Vagina (tissue), 2 donors: ENCODE results near the gene GABRQ. TPM values are rescaled to one million over a fixed set of nuclear protein-coding genes. Genes with fewer than 3 reads are reported as not detected.
"Not testable (repeated sequence)": the region's sequence is repeated elsewhere in the genome, so short reads cannot be mapped to it uniquely, and the experiment has no call there.

ENCODE experiments used
- DNase-seq, 2 donors: peaks; one replicate each; pipeline ENCODE4 v3.0.0-alpha.2; 2017; ENCODE audit errors: extremely low spot score in 2 of 2
- H3K27ac ChIP-seq: fragments of 200-600 bp; sonication (generic); one replicate; pipeline ENCODE4 v1.5.1; 2019
- H3K27me3 ChIP-seq: fragments of 200-600 bp; sonication (generic); one replicate; pipeline ENCODE4 v1.5.1; 2019
- H3K36me3 ChIP-seq, 2 donors: fragments of 200-600 bp; sonication (generic); one replicate each; pipeline ENCODE4 v1.5.1; 2017 to 2019
- H3K4me1 ChIP-seq: fragments of 200-600 bp; sonication (generic); one replicate; pipeline ENCODE4 v1.5.1; 2019
- H3K4me3 ChIP-seq, 2 donors: fragments of 200-600 bp; sonication (generic); 1 replicate in 1 of 2; 2 replicates in 1 of 2; pipeline ENCODE4 v1.5.1; 2016 to 2019
- H3K9me3 ChIP-seq: fragments of 200-600 bp; sonication (generic); one replicate; pipeline ENCODE4 v1.5.1; 2019
- POLR2A ChIP-seq, 2 donors: fragments of 450-650 bp; IDR thresholded peaks; one replicate each; pipeline ENCODE4 v1.6.1; 2017; ENCODE audit warnings: antibody characterized with exemption in 2 of 2, mild to moderate bottlenecking in 2 of 2, moderate library complexity in 2 of 2
- POLR2AphosphoS5 ChIP-seq, 2 donors: sonication (generic); formaldehyde crosslinking; IDR thresholded peaks; one replicate each; pipeline ENCODE4 v1.9.0; 2017; ENCODE audit warnings: antibody characterized with exemption in 2 of 2, mild to moderate bottlenecking in 2 of 2, low read depth in 1 of 2; ENCODE audit not compliant: insufficient read depth in 1 of 2
- intact Hi-C: fragments of 100-400 bp; cut with DNase I; formaldehyde crosslinking; loops from one replicate; pipeline ENCODE4 v1.15.1; 2023
- total RNA-seq: library from RNA; depleted of rRNA; stranded (reverse); fragments of >200 nt; gene quantifications from one replicate; pipeline ENCODE4 v1.2.3, GENCODE V29; 2016
- TF ChIP-seq, protein P1 (sequence below), 3 experiments: fragments of 450-650 bp in 2 of 3; fragments of 200-600 bp in 1 of 3; sonication (generic) in 1 of 3; IDR thresholded peaks; one replicate each; pipeline ENCODE4 v1.5.1; 2017 to 2019; ENCODE audit warnings: antibody characterized with exemption in 3 of 3, mild to moderate bottlenecking in 2 of 3, moderate library complexity in 2 of 3

Gene GABRQ
- total RNA-seq, 1 donor from 2014 or later: 1.2 TPM

DNA sequence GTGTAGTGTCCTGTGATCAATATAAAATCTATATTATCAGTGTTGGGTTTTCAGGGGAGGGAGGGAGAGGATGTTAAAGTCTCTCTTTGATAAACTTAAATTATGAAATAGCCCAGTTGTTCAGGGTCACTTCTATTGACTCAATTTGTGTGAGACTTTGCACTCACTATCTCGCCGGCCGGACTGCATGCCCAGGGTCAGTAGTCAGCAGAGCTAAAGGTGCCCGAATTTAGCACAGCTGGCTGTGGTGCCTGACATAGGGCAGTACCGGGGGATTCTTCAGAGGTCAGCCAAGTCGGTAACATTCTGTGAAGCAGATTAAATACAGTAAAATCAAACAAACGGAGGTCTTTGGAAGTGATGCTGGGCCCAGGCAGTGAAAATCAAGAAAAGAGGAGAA is 19.2 kb downstream of the GABRQ start:
- no peak for TF ChIP-seq POLR2A (IDR thresholded peaks at IDR 0.05)
- no peak for TF ChIP-seq POLR2AphosphoS5 (IDR thresholded peaks at IDR 0.05; ENCODE audit: insufficient read depth in 1 of 2, low read depth in 1 of 2)
- TF ChIP-seq, protein P1, sequence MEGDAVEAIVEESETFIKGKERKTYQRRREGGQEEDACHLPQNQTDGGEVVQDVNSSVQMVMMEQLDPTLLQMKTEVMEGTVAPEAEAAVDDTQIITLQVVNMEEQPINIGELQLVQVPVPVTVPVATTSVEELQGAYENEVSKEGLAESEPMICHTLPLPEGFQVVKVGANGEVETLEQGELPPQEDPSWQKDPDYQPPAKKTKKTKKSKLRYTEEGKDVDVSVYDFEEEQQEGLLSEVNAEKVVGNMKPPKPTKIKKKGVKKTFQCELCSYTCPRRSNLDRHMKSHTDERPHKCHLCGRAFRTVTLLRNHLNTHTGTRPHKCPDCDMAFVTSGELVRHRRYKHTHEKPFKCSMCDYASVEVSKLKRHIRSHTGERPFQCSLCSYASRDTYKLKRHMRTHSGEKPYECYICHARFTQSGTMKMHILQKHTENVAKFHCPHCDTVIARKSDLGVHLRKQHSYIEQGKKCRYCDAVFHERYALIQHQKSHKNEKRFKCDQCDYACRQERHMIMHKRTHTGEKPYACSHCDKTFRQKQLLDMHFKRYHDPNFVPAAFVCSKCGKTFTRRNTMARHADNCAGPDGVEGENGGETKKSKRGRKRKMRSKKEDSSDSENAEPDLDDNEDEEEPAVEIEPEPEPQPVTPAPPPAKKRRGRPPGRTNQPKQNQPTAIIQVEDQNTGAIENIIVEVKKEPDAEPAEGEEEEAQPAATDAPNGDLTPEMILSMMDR (IDR thresholded peaks at IDR 0.05): no peak
- H3K9me3 ChIP-seq: no peaks in the 10 kb centered on the region
- no peak overlapping the region for H3K27ac ChIP-seq
- no peak for DNase-seq
- no peak overlapping the region for H3K4me3 ChIP-seq
- intact Hi-C loops: no loop called here
- H3K36me3 ChIP-seq: no peaks in the 10 kb centered on the region
- no peaks in the 10 kb centered on the region for H3K27me3 ChIP-seq
- H3K4me1 ChIP-seq: no peaks in the 10 kb centered on the region

GRCh38 chrX:152658302-152658701 is 20.6 kb downstream of the GABRQ start:
- intact Hi-C loops: no loop called here
- Histone ChIP-seq H3K9me3 (no peaks in the 10 kb centered on the region), H3K4me1 (no peaks in the 10 kb centered on the region), H3K27me3 (no peaks in the 10 kb centered on the region), H3K27ac (no peak overlapping the region), H3K36me3 (no peaks in the 10 kb centered on the region), H3K4me3 (no peak overlapping the region)
- no peak for TF ChIP-seq POLR2A (IDR thresholded peaks at IDR 0.05)
- TF ChIP-seq, protein P1 (IDR thresholded peaks at IDR 0.05): no peak
- no peak for TF ChIP-seq POLR2AphosphoS5 (IDR thresholded peaks at IDR 0.05; ENCODE audit: insufficient read depth in 1 of 2, low read depth in 1 of 2)
- peak in 1 of 2 donors; percentile 70 for DNase-seq

DNA sequence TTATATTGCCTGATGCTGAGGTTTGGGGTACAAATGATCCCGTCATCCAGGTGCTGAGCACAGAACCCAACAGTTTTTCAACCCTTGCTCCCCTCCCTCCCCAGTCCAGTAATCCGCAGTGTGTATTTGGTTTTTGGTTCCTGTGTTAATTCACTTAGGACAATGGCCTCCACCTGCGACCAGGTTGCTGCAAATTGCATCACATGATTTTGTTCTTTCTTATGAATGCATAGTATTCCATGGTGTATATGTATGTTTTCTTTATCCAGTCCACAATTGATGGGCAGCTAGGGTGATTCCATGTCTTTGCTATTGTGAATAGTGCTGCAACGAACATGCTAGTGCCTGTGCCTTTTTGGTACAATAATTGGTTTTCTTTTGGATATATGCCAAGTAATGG is 25.4 kb downstream of the GABRQ start:
- Histone ChIP-seq H3K27me3 (no peaks in the 10 kb centered on the region), H3K4me3 (no peak overlapping the region), H3K27ac (no peak overlapping the region), H3K9me3 (no peaks in the 10 kb centered on the region), H3K4me1 (no peaks in the 10 kb centered on the region), H3K36me3 (no peaks in the 10 kb centered on the region)
- intact Hi-C loops: no loop called here
- DNase-seq: no peak
- TF ChIP-seq, protein P1 (IDR thresholded peaks at IDR 0.05): no peak
- TF ChIP-seq POLR2AphosphoS5 (IDR thresholded peaks at IDR 0.05; ENCODE audit: insufficient read depth in 1 of 2, low read depth in 1 of 2) (no peak), POLR2A (IDR thresholded peaks at IDR 0.05) (no peak)

GRCh38 chrX:152674135-152674534 is 36.4 kb downstream of the GABRQ start:
- intact Hi-C loops: no loop called here
- Histone ChIP-seq H3K4me1 (no peaks in the 10 kb centered on the region), H3K36me3 (no peaks in the 10 kb centered on the region), H3K4me3 (no peak overlapping the region), H3K27ac (no peak overlapping the region), H3K27me3 (no peaks in the 10 kb centered on the region), H3K9me3 (no peaks in the 10 kb centered on the region)
- DNase-seq: no peak
- TF ChIP-seq, protein P1 (IDR thresholded peaks at IDR 0.05): no peak
- TF ChIP-seq POLR2AphosphoS5 (IDR thresholded peaks at IDR 0.05; ENCODE audit: insufficient read depth in 1 of 2, low read depth in 1 of 2) (no peak), POLR2A (IDR thresholded peaks at IDR 0.05) (no peak)

DNA sequence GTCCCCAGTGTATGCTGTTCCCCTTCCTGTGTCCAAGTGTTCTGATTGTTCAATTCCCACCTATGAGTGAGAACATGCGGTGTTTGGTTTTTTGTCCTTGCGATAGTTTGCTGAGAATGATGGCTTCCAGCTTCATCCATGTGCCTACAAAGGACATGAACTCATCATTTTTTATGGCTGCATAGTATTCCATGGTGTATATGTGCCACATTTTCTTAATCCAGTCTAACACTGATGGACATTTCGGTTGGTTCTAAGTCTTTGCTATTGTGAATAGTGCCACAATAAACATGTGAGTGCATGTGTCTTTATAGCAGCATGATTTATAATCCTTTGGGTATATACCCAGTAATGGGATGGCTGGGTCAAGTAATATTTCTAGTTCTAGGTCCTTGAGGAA is 37.0 kb downstream of the GABRQ start:
- H3K4me3 ChIP-seq, intact Hi-C loops, H3K9me3 ChIP-seq, H3K36me3 ChIP-seq, H3K4me1 ChIP-seq, H3K27me3 ChIP-seq, DNase-seq, H3K27ac ChIP-seq: not testable (repeated sequence)

DNA sequence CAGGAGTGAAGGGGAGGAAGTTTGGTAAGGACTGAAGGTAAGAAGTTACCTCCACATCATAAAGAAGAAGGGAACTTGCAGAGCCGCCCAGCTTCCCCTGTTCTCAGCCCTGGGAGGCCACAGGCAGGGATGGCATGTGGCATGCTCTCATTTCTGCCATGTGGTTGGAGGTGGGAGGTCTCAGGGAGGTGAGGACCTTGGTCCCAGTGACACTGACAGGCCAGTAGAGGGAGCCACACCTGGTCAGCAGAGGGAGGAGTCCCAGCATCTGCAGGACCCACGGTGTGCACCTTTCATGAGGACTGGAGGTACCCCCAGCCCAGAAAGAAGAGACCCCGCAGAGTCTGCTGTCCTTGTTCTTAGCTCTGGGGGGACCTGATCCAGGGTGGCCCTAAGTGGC is 43.3 kb downstream of the GABRQ start:
- H3K4me3 ChIP-seq, H3K27me3 ChIP-seq, H3K9me3 ChIP-seq, H3K4me1 ChIP-seq, intact Hi-C loops, DNase-seq, H3K36me3 ChIP-seq, H3K27ac ChIP-seq: not testable (repeated sequence)

- not testable (repeated sequence) for DNase-seq, H3K36me3 ChIP-seq, H3K27me3 ChIP-seq
Measured at GRCh38 chrX:152697952-152698931, 60.5 kb downstream of the GABRQ start, which contains the start of gene MAGEA3. TSS of gene MAGEA3 (plus strand) at chrX:152698794. CDS start at chrX:152700833, 2,039 bp downstream.

GRCh38 chrX:152700390-152700789 is 62.7 kb downstream of the GABRQ start:
- H3K4me1 ChIP-seq, intact Hi-C loops, H3K27me3 ChIP-seq, H3K27ac ChIP-seq, H3K9me3 ChIP-seq, H3K36me3 ChIP-seq, H3K4me3 ChIP-seq: not testable (repeated sequence)
- DNase-seq: peak in 1 of 2 donors; percentile 79

More at GRCh38 chrX:152697952-152698931, 60.5 kb downstream of the GABRQ start, which contains the start of gene MAGEA3:
- intact Hi-C loops, H3K27ac ChIP-seq, H3K4me3 ChIP-seq, H3K9me3 ChIP-seq, H3K4me1 ChIP-seq: not testable (repeated sequence)
